Tibial artery (tissue), 4 donors: ENCODE measurements around the gene GALNT10.
A peak's percentile ranks its signal among the peaks of the same experiment; 100 is the strongest.

Experiments
- DNase-seq, 2 donors: peaks; one replicate each; pipeline ENCODE4 v3.0.0-alpha.2; 2019
- H3K27ac ChIP-seq, 2 donors: fragments of 200-600 bp; sonication (generic) in 1 of 2; 1 replicate in 1 of 2; 2 replicates in 1 of 2; pipeline ENCODE4 v1.5.1; 2018 to 2019; ENCODE audit warnings: mild to moderate bottlenecking in 1 of 2
- H3K27me3 ChIP-seq, 2 donors: fragments of 200-600 bp; sonication (generic) in 1 of 2; one replicate each; pipeline versions ENCODE4 v1.5.1 to v1.6.0; 2016 to 2019
- H3K36me3 ChIP-seq, 3 donors: fragments of 200-600 bp; sonication (generic) in 2 of 3; one replicate each; pipeline ENCODE4 v1.5.1; 2016 to 2019; ENCODE audit warnings: mild to moderate bottlenecking in 2 of 3
- H3K4me1 ChIP-seq, 4 donors: fragments of 200-600 bp; sonication (generic) in 2 of 4; 1 replicate in 3 of 4; 2 replicates in 1 of 4; pipeline ENCODE4 v1.5.1; 2016 to 2019
- H3K4me3 ChIP-seq, 2 donors: fragments of 200-600 bp; sonication (generic) in 1 of 2; 1 replicate in 1 of 2; 2 replicates in 1 of 2; pipeline ENCODE4 v1.5.1; 2018 to 2019; ENCODE audit warnings: mild to moderate bottlenecking in 2 of 2
- H3K9me3 ChIP-seq, 3 donors: fragments of 200-600 bp; sonication (generic) in 1 of 3; one replicate each; pipeline ENCODE4 v1.5.1; 2016 to 2019
- intact Hi-C: fragments of 100-400 bp; cut with DNase I; formaldehyde crosslinking; loops from one replicate; pipeline ENCODE4 v1.15.0; 2023; ENCODE audit warnings: low total_unique reads
- TF ChIP-seq, protein P1 (sequence below), 2 experiments: fragments of 200-600 bp in 1 of 2; fragments of 450-650 bp in 1 of 2; IDR thresholded peaks; one replicate each; pipeline ENCODE4 v1.5.1; 2017 to 2019; ENCODE audit warnings: antibody characterized with exemption in 2 of 2, mild to moderate bottlenecking in 1 of 2, moderate library complexity in 1 of 2

GALNT10 gene

DNA sequence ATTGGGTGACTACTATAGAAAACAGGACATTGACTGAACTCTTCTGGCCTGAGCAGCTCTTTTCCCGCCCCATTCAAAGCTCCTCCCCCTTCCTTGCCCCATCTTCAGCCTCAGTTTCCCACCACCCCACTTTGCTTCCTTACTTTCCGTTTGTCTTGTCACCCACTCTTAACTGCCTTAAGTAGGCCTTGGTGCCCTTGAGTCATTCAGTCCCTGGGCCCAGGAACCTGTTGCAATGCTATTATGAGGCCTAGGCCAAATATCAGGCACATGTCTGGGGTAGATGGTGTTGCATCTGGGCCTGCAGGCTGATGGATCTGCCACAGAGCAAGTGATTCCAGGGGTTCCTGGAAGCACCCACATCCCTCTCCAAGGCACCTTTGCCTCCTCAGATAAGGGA, 17.7 kb upstream of the GALNT10 start:
- Histone ChIP-seq H3K9me3 (no peaks in the 10 kb centered on the region), H3K4me1 (peaks cover 0 to 11% (median 5%) of the 10 kb centered on the region in 4 donors), H3K27ac (no peak overlapping the region), H3K27me3 (no peaks in the 10 kb centered on the region), H3K36me3 (no peaks in the 10 kb centered on the region), H3K4me3 (no peak overlapping the region)
- TF ChIP-seq, protein P1, sequence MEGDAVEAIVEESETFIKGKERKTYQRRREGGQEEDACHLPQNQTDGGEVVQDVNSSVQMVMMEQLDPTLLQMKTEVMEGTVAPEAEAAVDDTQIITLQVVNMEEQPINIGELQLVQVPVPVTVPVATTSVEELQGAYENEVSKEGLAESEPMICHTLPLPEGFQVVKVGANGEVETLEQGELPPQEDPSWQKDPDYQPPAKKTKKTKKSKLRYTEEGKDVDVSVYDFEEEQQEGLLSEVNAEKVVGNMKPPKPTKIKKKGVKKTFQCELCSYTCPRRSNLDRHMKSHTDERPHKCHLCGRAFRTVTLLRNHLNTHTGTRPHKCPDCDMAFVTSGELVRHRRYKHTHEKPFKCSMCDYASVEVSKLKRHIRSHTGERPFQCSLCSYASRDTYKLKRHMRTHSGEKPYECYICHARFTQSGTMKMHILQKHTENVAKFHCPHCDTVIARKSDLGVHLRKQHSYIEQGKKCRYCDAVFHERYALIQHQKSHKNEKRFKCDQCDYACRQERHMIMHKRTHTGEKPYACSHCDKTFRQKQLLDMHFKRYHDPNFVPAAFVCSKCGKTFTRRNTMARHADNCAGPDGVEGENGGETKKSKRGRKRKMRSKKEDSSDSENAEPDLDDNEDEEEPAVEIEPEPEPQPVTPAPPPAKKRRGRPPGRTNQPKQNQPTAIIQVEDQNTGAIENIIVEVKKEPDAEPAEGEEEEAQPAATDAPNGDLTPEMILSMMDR (IDR thresholded peaks at IDR 0.05): no peak
- DNase-seq: no peak
- intact Hi-C loops: no loop called here

DNA sequence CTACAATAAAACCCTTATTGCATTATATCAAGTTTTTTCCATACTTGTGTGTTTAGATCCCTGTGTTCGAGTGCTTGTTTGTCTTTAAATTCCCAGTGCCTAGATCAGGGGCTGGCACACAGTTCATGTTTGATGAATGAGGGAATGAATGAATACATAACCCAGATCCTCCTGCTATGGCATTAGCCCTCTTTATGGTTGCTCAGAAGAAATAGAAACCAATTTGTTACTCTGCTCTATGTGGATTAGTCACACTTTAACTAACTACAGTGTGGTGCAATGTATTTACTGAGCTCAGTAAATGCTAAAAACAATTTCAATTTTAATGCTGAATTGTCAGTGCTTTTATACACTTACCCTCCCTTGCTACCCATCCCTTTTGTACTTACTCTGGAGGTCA, 16.4 kb upstream of the GALNT10 start:
- intact Hi-C loops: no loop called here
- Histone ChIP-seq H3K36me3 (no peaks in the 10 kb centered on the region), H3K27ac (no peak overlapping the region), H3K4me1 (peaks cover 0 to 11% (median 5%) of the 10 kb centered on the region in 4 donors), H3K9me3 (no peaks in the 10 kb centered on the region), H3K4me3 (no peak overlapping the region), H3K27me3 (no peaks in the 10 kb centered on the region)
- TF ChIP-seq, protein P1 (IDR thresholded peaks at IDR 0.05): no peak
- no peak for DNase-seq

DNA sequence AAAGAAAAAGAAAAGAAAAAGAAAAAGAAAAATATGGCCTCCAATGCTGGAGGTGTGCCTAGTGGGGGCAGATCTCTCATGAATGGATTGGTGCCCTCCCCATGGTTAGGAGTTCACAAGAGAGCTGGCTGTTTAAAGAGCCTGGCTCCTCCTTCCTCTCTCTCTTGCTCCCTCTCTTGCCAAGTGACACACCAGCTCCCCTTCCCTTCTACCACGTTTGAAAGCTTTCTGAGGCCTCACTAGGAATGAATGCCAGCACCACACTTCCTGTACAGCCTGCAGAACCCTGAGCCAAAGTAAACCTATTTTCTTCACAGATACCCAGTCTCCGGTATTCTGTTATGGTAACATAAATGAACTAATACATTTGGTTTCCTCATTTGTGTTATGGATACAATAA, 14.4 kb upstream of the GALNT10 start:
- H3K27ac ChIP-seq: no peak overlapping the region
- peaks cover 0 to 11% (median 5%) of the 10 kb centered on the region in 4 donors for H3K4me1 ChIP-seq
- no peak for DNase-seq
- no peaks in the 10 kb centered on the region for H3K36me3 ChIP-seq
- TF ChIP-seq, protein P1 (IDR thresholded peaks at IDR 0.05): no peak
- no peaks in the 10 kb centered on the region for H3K9me3 ChIP-seq
- no peaks in the 10 kb centered on the region for H3K27me3 ChIP-seq
- intact Hi-C loops: loop anchor here (5.0 kb wide), 1 partner anchor 104 kb away; no protein-coding TSS in a partner anchor
- H3K4me3 ChIP-seq: no peak overlapping the region

DNA sequence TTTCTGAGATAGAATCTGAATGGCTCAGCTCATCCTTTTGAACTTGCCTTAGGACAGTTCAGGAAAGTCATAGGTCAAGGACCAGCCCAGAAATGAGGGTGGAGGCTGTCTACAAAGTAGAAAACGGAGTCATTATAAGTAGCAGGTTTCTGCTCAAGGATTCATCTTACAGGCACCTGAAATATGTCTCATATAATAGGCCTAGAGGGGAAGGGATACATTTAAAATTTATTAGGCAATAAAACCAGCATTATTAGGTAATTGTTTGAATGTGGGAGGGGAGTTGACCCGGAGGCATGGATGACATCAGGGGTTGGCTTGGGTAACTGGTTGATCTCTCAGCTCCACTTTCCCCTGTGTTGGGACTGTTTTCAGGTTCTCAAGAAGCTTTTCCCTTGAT, 11.9 kb upstream of the GALNT10 start:
- Histone ChIP-seq H3K9me3 (no peaks in the 10 kb centered on the region), H3K4me3 (no peak overlapping the region), H3K27me3 (no peaks in the 10 kb centered on the region), H3K4me1 (peaks cover 0 to 11% (median 5%) of the 10 kb centered on the region in 4 donors), H3K36me3 (no peaks in the 10 kb centered on the region), H3K27ac (no peak overlapping the region)
- TF ChIP-seq, protein P1 (IDR thresholded peaks at IDR 0.05): no peak
- DNase-seq: no peak
- intact Hi-C loops: loop anchor here (5.0 kb wide), 1 partner anchor 106 kb away; no protein-coding TSS in a partner anchor

DNA sequence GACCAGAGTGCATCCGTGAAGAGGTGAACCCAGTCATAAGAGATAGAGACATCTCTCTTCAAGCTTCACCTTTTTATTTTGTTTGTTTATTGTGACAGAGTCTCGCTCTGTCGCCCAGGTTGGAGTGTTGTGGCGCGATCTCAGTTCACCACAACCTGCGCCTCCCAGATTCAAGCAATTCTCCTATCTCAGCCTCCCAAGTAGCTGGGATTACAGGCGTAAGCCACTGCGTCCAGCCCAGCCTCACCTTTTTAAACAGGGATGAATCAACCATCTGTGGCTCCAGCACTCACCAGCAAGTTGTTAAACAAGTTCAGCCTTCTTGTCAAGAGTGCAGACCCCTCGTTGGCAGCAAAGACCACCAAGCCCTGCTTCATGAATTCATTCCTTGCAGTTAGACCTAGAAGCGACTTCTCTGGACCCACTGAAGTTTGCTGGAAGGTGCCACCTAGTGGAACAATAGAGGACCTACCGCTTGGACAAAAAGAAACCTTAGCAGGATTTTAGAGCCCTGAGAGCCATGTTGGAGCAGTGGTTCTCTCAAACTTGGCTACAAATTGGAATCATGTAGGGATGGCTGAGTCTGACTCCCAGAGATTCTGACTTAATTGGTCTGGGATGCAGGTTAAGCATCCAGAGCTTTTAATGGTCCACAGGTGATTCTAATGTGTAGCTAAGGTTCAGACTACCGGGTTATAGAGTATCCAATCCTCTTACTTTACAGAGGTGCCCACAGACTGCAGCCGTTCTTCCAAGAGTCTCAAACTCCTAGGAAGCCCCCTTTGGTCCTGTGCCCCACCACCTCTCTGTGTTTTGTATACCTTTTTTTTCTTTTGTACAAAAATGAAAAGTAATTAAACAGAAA, 10.5 kb upstream of the GALNT10 start:
- intact Hi-C loops: loop anchor here (5.0 to 10.0 kb wide), 2 partner anchors 108 to 225 kb away; no protein-coding TSS in a partner anchor

More for the DNA sequence above, 10.5 kb upstream of the GALNT10 start:
- Histone ChIP-seq H3K9me3 (no peaks in the 10 kb centered on the region), H3K27ac (no peak overlapping the region), H3K36me3 (no peaks in the 10 kb centered on the region), H3K4me1 (peaks cover 0 to 11% (median 5%) of the 10 kb centered on the region in 4 donors), H3K27me3 (no peaks in the 10 kb centered on the region), H3K4me3 (no peak overlapping the region)
- TF ChIP-seq, protein P1 (IDR thresholded peaks at IDR 0.05): peak; percentile 72 to 77
- no peak for DNase-seq
